ENCODE results near the gene NUP93. TPM values are rescaled to one million over a fixed set of nuclear protein-coding genes. Genes with fewer than 3 reads are reported as not detected.
"Not testable (repeated sequence)": the region's sequence is repeated elsewhere in the genome, so short reads cannot be mapped to it uniquely, and the experiment has no call there.

Gene NUP93
- total RNA-seq, 2 donors from 2014 or later: 25.7 to 38.7 TPM

- H3K4me3 ChIP-seq: no peak overlapping the region
- no peak for DNase-seq (ENCODE audit: low spot score)
- no peak overlapping the region for H3K27ac ChIP-seq
- H3K27me3 ChIP-seq (replicated peaks; ENCODE audit: insufficient read depth): no peaks in the 10 kb centered on the region
- no peaks in the 10 kb centered on the region for H3K9me3 ChIP-seq
- TF ChIP-seq, protein P1, sequence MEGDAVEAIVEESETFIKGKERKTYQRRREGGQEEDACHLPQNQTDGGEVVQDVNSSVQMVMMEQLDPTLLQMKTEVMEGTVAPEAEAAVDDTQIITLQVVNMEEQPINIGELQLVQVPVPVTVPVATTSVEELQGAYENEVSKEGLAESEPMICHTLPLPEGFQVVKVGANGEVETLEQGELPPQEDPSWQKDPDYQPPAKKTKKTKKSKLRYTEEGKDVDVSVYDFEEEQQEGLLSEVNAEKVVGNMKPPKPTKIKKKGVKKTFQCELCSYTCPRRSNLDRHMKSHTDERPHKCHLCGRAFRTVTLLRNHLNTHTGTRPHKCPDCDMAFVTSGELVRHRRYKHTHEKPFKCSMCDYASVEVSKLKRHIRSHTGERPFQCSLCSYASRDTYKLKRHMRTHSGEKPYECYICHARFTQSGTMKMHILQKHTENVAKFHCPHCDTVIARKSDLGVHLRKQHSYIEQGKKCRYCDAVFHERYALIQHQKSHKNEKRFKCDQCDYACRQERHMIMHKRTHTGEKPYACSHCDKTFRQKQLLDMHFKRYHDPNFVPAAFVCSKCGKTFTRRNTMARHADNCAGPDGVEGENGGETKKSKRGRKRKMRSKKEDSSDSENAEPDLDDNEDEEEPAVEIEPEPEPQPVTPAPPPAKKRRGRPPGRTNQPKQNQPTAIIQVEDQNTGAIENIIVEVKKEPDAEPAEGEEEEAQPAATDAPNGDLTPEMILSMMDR (IDR thresholded peaks at IDR 0.05): no peak
- H3K4me1 ChIP-seq (ENCODE audit: control insufficient read depth in 1 of 2, low read depth in 2 of 2): no peaks in the 10 kb centered on the region
- H3K36me3 ChIP-seq: no peaks in the 10 kb centered on the region
- ATAC-seq (ENCODE audit: insufficient number of reproducible peaks, low FRiP score, low read depth): no peak
Observed at GRCh38 chr16:56792967-56793366, 63.0 kb downstream of the NUP93 start.

- Histone ChIP-seq H3K36me3 (no peaks in the 10 kb centered on the region), H3K27me3 (replicated peaks; ENCODE audit: insufficient read depth) (no peaks in the 10 kb centered on the region), H3K27ac (no peak overlapping the region), H3K4me1 (ENCODE audit: control insufficient read depth in 1 of 2, low read depth in 2 of 2) (no peaks in the 10 kb centered on the region), H3K4me3 (no peak overlapping the region), H3K9me3 (no peaks in the 10 kb centered on the region)
- ATAC-seq (ENCODE audit: insufficient number of reproducible peaks, low FRiP score, low read depth) (no peak), DNase-seq (ENCODE audit: low spot score) (no peak)
- TF ChIP-seq, protein P1 (IDR thresholded peaks at IDR 0.05): no peak
Observed at GRCh38 chr16:56793492-56793891, 63.6 kb downstream of the NUP93 start.

GRCh38 chr16:56795011-56795410 lies 65.1 kb downstream of the NUP93 start:
- Histone ChIP-seq H3K27ac (no peak overlapping the region), H3K27me3 (replicated peaks; ENCODE audit: insufficient read depth) (no peaks in the 10 kb centered on the region), H3K9me3 (no peaks in the 10 kb centered on the region), H3K4me3 (no peak overlapping the region), H3K36me3 (no peaks in the 10 kb centered on the region), H3K4me1 (ENCODE audit: control insufficient read depth in 1 of 2, low read depth in 2 of 2) (peaks cover 0 to 3% of the 10 kb centered on the region in 2 donors)
- TF ChIP-seq, protein P1 (IDR thresholded peaks at IDR 0.05): no peak
- ATAC-seq (ENCODE audit: insufficient number of reproducible peaks, low FRiP score, low read depth): no peak
- DNase-seq (ENCODE audit: low spot score): no peak

- ATAC-seq (ENCODE audit: insufficient number of reproducible peaks, low FRiP score, low read depth); DNase-seq (ENCODE audit: low spot score); H3K27ac ChIP-seq; H3K27me3 ChIP-seq (replicated peaks; ENCODE audit: insufficient read depth); H3K9me3 ChIP-seq; H3K36me3 ChIP-seq; H3K4me3 ChIP-seq: not testable (repeated sequence)
- H3K4me1 ChIP-seq (ENCODE audit: control insufficient read depth in 1 of 2, low read depth in 2 of 2): peaks cover 0 to 11% of the 10 kb centered on the region in 2 donors
Observed at GRCh38 chr16:56797038-56797437, 67.1 kb downstream of the NUP93 start.

DNA sequence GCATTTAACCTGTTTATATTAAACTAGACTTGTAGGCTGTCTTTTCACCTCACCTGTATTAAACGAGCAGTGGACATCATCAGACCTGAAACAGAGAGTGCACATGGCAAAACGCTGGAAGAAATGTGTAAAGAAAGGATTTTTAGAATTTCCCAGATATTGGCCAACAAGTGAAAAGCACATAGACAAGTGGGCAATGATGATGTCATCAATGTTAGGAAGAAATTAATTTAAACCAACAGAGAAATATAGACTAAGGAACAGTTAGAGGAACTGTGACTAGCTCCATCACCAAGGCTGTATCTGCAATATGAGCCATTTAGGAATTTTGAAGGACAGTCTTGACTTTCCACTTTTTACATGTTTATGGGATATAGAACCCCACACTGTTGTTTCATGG lies 67.9 kb downstream of the NUP93 start:
- H3K4me3 ChIP-seq: no peak overlapping the region
- ATAC-seq (ENCODE audit: insufficient number of reproducible peaks, low FRiP score, low read depth): no peak
- DNase-seq (ENCODE audit: low spot score): no peak
- no peaks in the 10 kb centered on the region for H3K36me3 ChIP-seq
- peaks cover 0 to 11% of the 10 kb centered on the region in 2 donors for H3K4me1 ChIP-seq (ENCODE audit: control insufficient read depth in 1 of 2, low read depth in 2 of 2)
- H3K9me3 ChIP-seq: no peaks in the 10 kb centered on the region
- no peak overlapping the region for H3K27ac ChIP-seq
- no peaks in the 10 kb centered on the region for H3K27me3 ChIP-seq (replicated peaks; ENCODE audit: insufficient read depth)
- TF ChIP-seq, protein P1 (IDR thresholded peaks at IDR 0.05): no peak

DNA sequence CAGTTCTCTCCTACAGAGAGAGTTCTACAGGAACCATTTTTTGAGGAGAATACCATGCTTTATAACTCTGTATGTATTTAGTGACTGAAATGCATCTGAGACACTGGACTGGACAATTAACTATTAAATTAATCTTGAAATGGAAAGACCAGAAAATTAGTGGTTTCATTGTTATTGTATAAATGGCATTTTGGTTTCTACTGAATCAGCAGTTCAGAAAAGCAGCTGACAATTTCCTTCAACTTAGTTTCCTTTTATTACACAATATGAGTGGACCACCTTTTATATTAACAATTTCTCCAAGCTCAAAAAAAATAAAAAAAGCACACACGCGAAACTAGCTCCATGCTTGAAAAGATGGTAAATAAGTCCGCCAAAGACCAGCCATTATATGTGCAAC lies 69.0 kb downstream of the NUP93 start:
- Histone ChIP-seq H3K4me3 (no peak overlapping the region), H3K4me1 (ENCODE audit: control insufficient read depth in 1 of 2, low read depth in 2 of 2) (peaks cover 0 to 11% of the 10 kb centered on the region in 2 donors), H3K36me3 (no peaks in the 10 kb centered on the region), H3K27me3 (replicated peaks; ENCODE audit: insufficient read depth) (no peaks in the 10 kb centered on the region), H3K9me3 (no peaks in the 10 kb centered on the region), H3K27ac (no peak overlapping the region)
- no peak for DNase-seq (ENCODE audit: low spot score)
- no peak for ATAC-seq (ENCODE audit: insufficient number of reproducible peaks, low FRiP score, low read depth)
- TF ChIP-seq, protein P1 (IDR thresholded peaks at IDR 0.05): no peak
